Measurements from ENCODE around the gene GALR1. TPM values are rescaled to one million over a fixed set of nuclear protein-coding genes. Genes with fewer than 3 reads are reported as not detected.
"Not testable (repeated sequence)": the region's sequence is repeated elsewhere in the genome, so short reads cannot be mapped to it uniquely, and the experiment has no call there.

GALR1 gene
- total and polyA plus RNA-seq, 2 donors (not counting 3 experiments of a cell fraction or from before 2014, with no cell fraction given): not detected

GRCh38 chr18:77234504-77235365 lies 14.9 kb upstream of the GALR1 start:
- Histone ChIP-seq H2AFZ (ENCODE audit: low read depth, low read length) (no peak overlapping the region), H3K9ac (replicated peaks; ENCODE audit: extremely low read depth, insufficient read depth, low read length) (no peak overlapping the region), H3K27ac (ENCODE audit: insufficient read depth, low read depth, low read length) (no peak overlapping the region), H3K4me2 (ENCODE audit: insufficient read depth, low read length) (no peak overlapping the region), H3K36me3 (ENCODE audit: control insufficient read depth in 2 of 2, extremely low read depth in 1 of 2, insufficient read depth in 2 of 2, low read length in 2 of 2) (no peaks in the 10 kb centered on the region), H3K9me3 (replicated peaks; ENCODE audit: control insufficient read depth, insufficient read depth, low read length) (peaks cover 3% of the 10 kb centered on the region), H4K20me1 (replicated peaks; ENCODE audit: control insufficient read depth, extremely low read depth, insufficient read depth, low read length) (no peaks in the 10 kb centered on the region), H3K4me1 (ENCODE audit: control insufficient read depth, extremely low read depth, insufficient read depth, low read length) (no peaks in the 10 kb centered on the region), H3K79me2 (ENCODE audit: control insufficient read depth, insufficient read depth, low read length) (no peaks in the 10 kb centered on the region), H3K4me3 (replicated peaks in 1 of 3; ENCODE audit: insufficient read depth in 1 of 3, low read depth in 1 of 3, low read length in 3 of 3) (no peak overlapping the region), H3K9me1 (replicated peaks; ENCODE audit: control insufficient read depth, extremely low read depth, insufficient read depth, low read length) (no peaks in the 10 kb centered on the region), H3K27me3 (ENCODE audit: control insufficient read depth in 2 of 2, insufficient read depth in 2 of 2, low read length in 2 of 2) (no peaks in the 10 kb centered on the region)
- POLR2A ChIA-PET: no interaction called here
- intact Hi-C loops (cut with micrococcal nuclease) (no loop called here), dilution Hi-C loops (cut with MboI; ENCODE audit: extremely low pct_ligation_motif_present, low sequenced_read_pairs) (no loop called here)
- no TSS peak for BruUV-seq (replicated peaks)
- FAIRE-seq: no peak
- CTCF ChIA-PET: no interaction called here
- DNase-seq (ENCODE audit: low read depth, low spot score): no peak
- TF ChIP-seq GATA2 (IDR thresholded peaks at IDR 0.05; ENCODE audit: insufficient read depth, insufficient read length, low read depth, low read length) (no peak), EZH2 (IDR thresholded peaks at IDR 0.05; ENCODE audit: borderline replicate concordance, low read depth, low read length, severe bottlenecking) (no peak), MYC (IDR thresholded peaks at IDR 0.05; ENCODE audit: low read depth, low read length) (no peak), JUN (IDR thresholded peaks at IDR 0.05; ENCODE audit: borderline replicate concordance, insufficient read depth, insufficient read length, low read depth) (no peak), POLR2A (IDR thresholded peaks at IDR 0.05; ENCODE audit: low read depth, low read length) (no peak), FOS (IDR thresholded peaks at IDR 0.05; ENCODE audit: borderline replicate concordance, insufficient read depth, low read length) (no peak), MAX (IDR thresholded peaks at IDR 0.05; ENCODE audit: insufficient read depth, insufficient read length) (no peak), POLR2AphosphoS5 (IDR thresholded peaks at IDR 0.05; ENCODE audit: insufficient read depth, low read depth, low read length) (no peak)
- TF ChIP-seq, protein P1, sequence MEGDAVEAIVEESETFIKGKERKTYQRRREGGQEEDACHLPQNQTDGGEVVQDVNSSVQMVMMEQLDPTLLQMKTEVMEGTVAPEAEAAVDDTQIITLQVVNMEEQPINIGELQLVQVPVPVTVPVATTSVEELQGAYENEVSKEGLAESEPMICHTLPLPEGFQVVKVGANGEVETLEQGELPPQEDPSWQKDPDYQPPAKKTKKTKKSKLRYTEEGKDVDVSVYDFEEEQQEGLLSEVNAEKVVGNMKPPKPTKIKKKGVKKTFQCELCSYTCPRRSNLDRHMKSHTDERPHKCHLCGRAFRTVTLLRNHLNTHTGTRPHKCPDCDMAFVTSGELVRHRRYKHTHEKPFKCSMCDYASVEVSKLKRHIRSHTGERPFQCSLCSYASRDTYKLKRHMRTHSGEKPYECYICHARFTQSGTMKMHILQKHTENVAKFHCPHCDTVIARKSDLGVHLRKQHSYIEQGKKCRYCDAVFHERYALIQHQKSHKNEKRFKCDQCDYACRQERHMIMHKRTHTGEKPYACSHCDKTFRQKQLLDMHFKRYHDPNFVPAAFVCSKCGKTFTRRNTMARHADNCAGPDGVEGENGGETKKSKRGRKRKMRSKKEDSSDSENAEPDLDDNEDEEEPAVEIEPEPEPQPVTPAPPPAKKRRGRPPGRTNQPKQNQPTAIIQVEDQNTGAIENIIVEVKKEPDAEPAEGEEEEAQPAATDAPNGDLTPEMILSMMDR (IDR thresholded peaks at IDR 0.05; ENCODE audit: extremely low read depth in 1 of 2, insufficient read depth in 1 of 2, low read depth in 1 of 2, low read length in 2 of 2): no peak

DNA sequence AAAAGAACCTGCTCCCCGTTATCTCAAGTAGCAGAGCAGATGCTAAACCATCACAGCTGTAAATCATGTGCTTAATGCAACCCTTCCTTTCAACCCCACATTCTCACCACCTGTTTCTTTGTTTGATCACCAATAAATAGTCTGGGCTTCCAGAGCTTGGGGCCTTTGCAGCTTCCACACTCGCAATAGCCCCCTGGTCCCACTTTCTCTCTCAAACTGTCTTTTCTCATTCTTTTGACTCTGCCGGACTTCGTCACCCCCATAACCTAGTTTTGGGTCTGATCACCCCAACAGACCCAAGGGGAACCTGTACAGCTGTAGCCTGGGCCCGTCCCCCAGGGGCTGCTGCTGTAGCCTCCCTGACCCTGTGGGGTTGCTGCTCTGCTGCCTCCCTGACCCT lies 10.4 kb upstream of the GALR1 start:
- H3K9ac ChIP-seq (replicated peaks; ENCODE audit: extremely low read depth, insufficient read depth, low read length); H3K9me3 ChIP-seq (replicated peaks; ENCODE audit: control insufficient read depth, insufficient read depth, low read length); BruUV-seq (replicated peaks); DNase-seq (ENCODE audit: low read depth, low spot score); H3K79me2 ChIP-seq (ENCODE audit: control insufficient read depth, insufficient read depth, low read length); intact Hi-C loops (cut with micrococcal nuclease); H3K27me3 ChIP-seq (ENCODE audit: control insufficient read depth in 2 of 2, insufficient read depth in 2 of 2, low read length in 2 of 2); H3K4me3 ChIP-seq (replicated peaks in 1 of 3; ENCODE audit: insufficient read depth in 1 of 3, low read depth in 1 of 3, low read length in 3 of 3); H2AFZ ChIP-seq (ENCODE audit: low read depth, low read length); H3K4me2 ChIP-seq (ENCODE audit: insufficient read depth, low read length); POLR2A ChIA-PET; FAIRE-seq; CTCF ChIA-PET; H3K36me3 ChIP-seq (ENCODE audit: control insufficient read depth in 2 of 2, extremely low read depth in 1 of 2, insufficient read depth in 2 of 2, low read length in 2 of 2); dilution Hi-C loops (cut with MboI; ENCODE audit: extremely low pct_ligation_motif_present, low sequenced_read_pairs); H3K4me1 ChIP-seq (ENCODE audit: control insufficient read depth, extremely low read depth, insufficient read depth, low read length); H3K9me1 ChIP-seq (replicated peaks; ENCODE audit: control insufficient read depth, extremely low read depth, insufficient read depth, low read length); H4K20me1 ChIP-seq (replicated peaks; ENCODE audit: control insufficient read depth, extremely low read depth, insufficient read depth, low read length); H3K27ac ChIP-seq (ENCODE audit: insufficient read depth, low read depth, low read length): not testable (repeated sequence)

Measured in endothelial cell of umbilical vein (primary cell).